ENCODE results near the gene BRD3.

The BRD3 gene

DNA sequence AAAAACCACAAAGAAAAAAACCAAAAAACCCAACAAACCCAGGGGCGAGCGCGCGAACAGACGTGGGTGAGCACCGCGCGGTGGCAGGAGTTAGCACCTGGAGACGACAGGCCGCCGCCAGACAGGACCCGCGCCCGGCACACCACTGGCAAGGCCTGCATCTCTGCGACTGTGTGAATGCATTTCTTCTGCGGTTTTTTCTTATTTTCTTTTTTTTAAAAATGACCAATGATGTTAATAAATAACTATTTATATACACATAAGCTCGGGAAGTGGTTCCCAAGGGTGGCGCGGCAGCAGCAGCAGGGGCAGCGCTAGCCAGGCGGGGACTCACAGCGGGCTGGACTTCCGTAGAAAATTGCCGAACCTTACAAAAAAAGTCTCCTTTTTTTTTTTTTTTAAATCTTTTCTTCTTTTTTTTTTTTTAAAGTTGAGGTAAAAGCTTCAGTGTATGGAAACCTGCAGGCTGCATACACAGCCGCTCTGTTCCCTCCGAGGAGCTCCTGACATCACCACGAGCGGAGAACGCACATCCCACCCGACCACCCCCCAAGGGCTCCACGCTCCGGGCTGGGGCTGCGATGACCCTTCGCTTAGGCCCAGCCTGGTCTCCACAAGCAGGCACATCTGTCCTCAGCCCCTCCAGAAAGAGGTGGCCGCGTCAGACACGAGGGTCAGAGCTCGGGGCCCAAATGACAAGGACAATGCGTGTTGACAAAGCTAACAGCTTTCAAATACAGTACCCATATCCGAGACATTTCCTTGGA lies 35.2 kb downstream of the BRD3 start:
- H3K27ac ChIP-seq: no peak overlapping the region
- TF ChIP-seq, protein P1, sequence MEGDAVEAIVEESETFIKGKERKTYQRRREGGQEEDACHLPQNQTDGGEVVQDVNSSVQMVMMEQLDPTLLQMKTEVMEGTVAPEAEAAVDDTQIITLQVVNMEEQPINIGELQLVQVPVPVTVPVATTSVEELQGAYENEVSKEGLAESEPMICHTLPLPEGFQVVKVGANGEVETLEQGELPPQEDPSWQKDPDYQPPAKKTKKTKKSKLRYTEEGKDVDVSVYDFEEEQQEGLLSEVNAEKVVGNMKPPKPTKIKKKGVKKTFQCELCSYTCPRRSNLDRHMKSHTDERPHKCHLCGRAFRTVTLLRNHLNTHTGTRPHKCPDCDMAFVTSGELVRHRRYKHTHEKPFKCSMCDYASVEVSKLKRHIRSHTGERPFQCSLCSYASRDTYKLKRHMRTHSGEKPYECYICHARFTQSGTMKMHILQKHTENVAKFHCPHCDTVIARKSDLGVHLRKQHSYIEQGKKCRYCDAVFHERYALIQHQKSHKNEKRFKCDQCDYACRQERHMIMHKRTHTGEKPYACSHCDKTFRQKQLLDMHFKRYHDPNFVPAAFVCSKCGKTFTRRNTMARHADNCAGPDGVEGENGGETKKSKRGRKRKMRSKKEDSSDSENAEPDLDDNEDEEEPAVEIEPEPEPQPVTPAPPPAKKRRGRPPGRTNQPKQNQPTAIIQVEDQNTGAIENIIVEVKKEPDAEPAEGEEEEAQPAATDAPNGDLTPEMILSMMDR (conservative IDR thresholded peaks at IDR 0.05): no peak

GRCh38 chr9:134031783-134032182 lies 36.0 kb downstream of the BRD3 start:
- no peak overlapping the region for H3K27ac ChIP-seq
- TF ChIP-seq, protein P1 (conservative IDR thresholded peaks at IDR 0.05): no peak

- no peak overlapping the region for H3K27ac ChIP-seq
- TF ChIP-seq, protein P1 (conservative IDR thresholded peaks at IDR 0.05): no peak
Observed at GRCh38 chr9:134030821-134031470, 36.9 kb downstream of the BRD3 start.

GRCh38 chr9:134029248-134030226 lies 38.3 kb downstream of the BRD3 start:
- no peak overlapping the region for H3K27ac ChIP-seq
- TF ChIP-seq, protein P1 (conservative IDR thresholded peaks at IDR 0.05): no peak

GRCh38 chr9:134028575-134029247 lies 39.1 kb downstream of the BRD3 start:
- H3K27ac ChIP-seq: no peak overlapping the region
- TF ChIP-seq, protein P1 (conservative IDR thresholded peaks at IDR 0.05): no peak

DNA sequence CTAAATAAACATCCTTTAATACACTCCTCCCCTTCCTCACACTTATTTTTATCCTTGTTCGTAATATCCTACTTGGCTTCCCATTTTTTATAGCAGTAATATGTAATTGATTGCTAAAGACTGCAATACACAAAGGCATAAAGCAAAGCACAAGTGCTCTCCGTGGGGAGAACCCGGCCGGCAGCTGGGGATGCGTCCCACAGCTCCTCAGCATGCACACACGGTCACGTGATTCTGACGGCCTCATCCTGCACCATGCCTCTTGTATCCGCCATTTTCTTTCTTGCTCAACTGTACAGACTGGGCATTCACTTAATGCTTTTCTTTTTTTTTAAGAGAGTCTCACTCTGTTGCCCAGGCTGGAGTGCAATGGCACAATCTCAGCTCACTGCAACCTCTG lies 39.8 kb downstream of the BRD3 start:
- H3K27ac ChIP-seq: no peak overlapping the region
- TF ChIP-seq, protein P1 (conservative IDR thresholded peaks at IDR 0.05): no peak

Data from VCaP (cell line).